B cell (primary cell): Measurements from ENCODE around the gene LRRC49. TPM values are rescaled to one million over a fixed set of nuclear protein-coding genes. Genes with fewer than 3 reads are reported as not detected.
"Not testable (repeated sequence)": the region's sequence is repeated elsewhere in the genome, so short reads cannot be mapped to it uniquely, and the experiment has no call there.

Experiments
- ATAC-seq: fragments of 200-7000 bp; cut with Tn5 transposase; one replicate; pipeline ENCODE4 v1.10.0; 2021; ENCODE audit warnings: low read depth, mild to moderate bottlenecking, moderate number of reproducible peaks, moderate library complexity
- CTCF ChIA-PET: fragments of 350-600 bp; sonication (Branson Sonifier 250); formaldehyde crosslinking; loops from one replicate; lab custom pipeline; 2021; ENCODE audit warnings: antibody characterized with exemption, inconsistent platforms; lab: Charles Lee
- POLR2A ChIA-PET: fragments of 350-600 bp; sonication (Branson Sonifier 250); formaldehyde crosslinking; loops from one replicate; lab custom pipeline; 2021; ENCODE audit warnings: antibody characterized with exemption; lab: Charles Lee
- DNase-seq: peaks from one replicate; pipeline ENCODE4 v3.0.0; 2013
- H2AFZ ChIP-seq: 2 replicates; pipeline ENCODE4 v1.6.1; 2012; ENCODE audit warnings: mild to moderate bottlenecking, low read depth, low read length; ENCODE audit not compliant: insufficient read depth, poor library complexity, severe bottlenecking
- H3K27ac ChIP-seq, 2 donors: 1 replicate in 1 of 2; 2 replicates in 1 of 2; pipeline ENCODE4 v1.5.1; 2012 to 2013; ENCODE audit warnings: low read length in 2 of 2, mild to moderate bottlenecking in 2 of 2, moderate library complexity in 1 of 2
- H3K27me3 ChIP-seq, 4 experiments: fragments of 200-600 bp in 1 of 4; sonication (generic) in 1 of 4; replicated peaks in 1 of 4; 1 replicate in 2 of 4; 2 replicates in 2 of 4; pipeline versions ENCODE4 v1.6.1 to v1.7.0; 2013 to 2016; ENCODE audit warnings: low read length in 3 of 4, mild to moderate bottlenecking in 2 of 4, mixed read lengths in 1 of 4, moderate library complexity in 1 of 4; ENCODE audit not compliant: insufficient read depth in 4 of 4, control insufficient read depth in 3 of 4; ENCODE audit errors: control extremely low read depth in 1 of 4
- H3K36me3 ChIP-seq, 2 experiments: replicated peaks in 1 of 2; 1 replicate in 1 of 2; 2 replicates in 1 of 2; pipeline versions ENCODE4 v1.6.1 to v1.7.1; 2013; ENCODE audit warnings: low read length in 1 of 2; ENCODE audit not compliant: insufficient read depth in 2 of 2, control insufficient read depth in 1 of 2; ENCODE audit errors: control extremely low read depth in 1 of 2, extremely low read depth in 1 of 2
- H3K4me1 ChIP-seq, 2 donors: fragments of 200-600 bp in 1 of 2; sonication (generic) in 1 of 2; 1 replicate in 1 of 2; 2 replicates in 1 of 2; pipeline versions ENCODE4 v1.5.1 to v1.6.1; 2013 to 2017; ENCODE audit warnings: low read length in 2 of 2; ENCODE audit not compliant: control insufficient read depth in 2 of 2, insufficient read depth in 2 of 2
- H3K4me2 ChIP-seq: replicated peaks from 2 replicates; pipeline ENCODE3; 2012; ENCODE audit warnings: mild to moderate bottlenecking, low read depth, low read length; ENCODE audit not compliant: poor library complexity, severe bottlenecking
- H3K4me3 ChIP-seq, 5 experiments: fragments of 200-600 bp in 1 of 5; sonication (generic) in 1 of 5; 1 replicate in 3 of 5; 2 replicates in 2 of 5; pipeline versions ENCODE4 v1.5.1 to v1.7.0; 2011 to 2016; ENCODE audit warnings: low read length in 4 of 5, mild to moderate bottlenecking in 4 of 5, low read depth in 2 of 5, control low read depth in 1 of 5, moderate library complexity in 1 of 5; ENCODE audit not compliant: insufficient read depth in 1 of 5; ENCODE audit errors: control extremely low read depth in 1 of 5, extremely low read depth in 1 of 5
- H3K79me2 ChIP-seq: fragments of 200-600 bp; sonication (generic); one replicate; pipeline ENCODE4 v1.6.0; 2016; ENCODE audit warnings: low read length; ENCODE audit not compliant: control insufficient read depth, insufficient read depth
- H3K9ac ChIP-seq: fragments of 200-600 bp; sonication (generic); 2 replicates; pipeline ENCODE4 v1.6.1; 2017; ENCODE audit warnings: mild to moderate bottlenecking, low read length, moderate library complexity
- H3K9me3 ChIP-seq, 3 donors: one replicate each; pipeline versions ENCODE4 v1.6.1 to v1.7.1; 2013; ENCODE audit warnings: low read length in 2 of 3; ENCODE audit not compliant: control insufficient read depth in 2 of 3, insufficient read depth in 1 of 3; ENCODE audit errors: control extremely low read depth in 1 of 3
- H4K20me1 ChIP-seq: 2 replicates; pipeline ENCODE4 v1.6.0; 2012; ENCODE audit warnings: mild to moderate bottlenecking, low read length; ENCODE audit not compliant: insufficient read depth, control insufficient read depth, poor library complexity, severe bottlenecking
- H3K27ac Mint-ChIP-seq: one replicate; pipeline ENCODE4 v1.8.0; 2021; ENCODE audit warnings: mixed read lengths
- H3K27me3 Mint-ChIP-seq: one replicate; pipeline ENCODE4 v1.8.0; 2021; ENCODE audit warnings: mixed read lengths
- H3K4me1 Mint-ChIP-seq: one replicate; pipeline ENCODE4 v1.8.0; 2021; ENCODE audit warnings: mixed read lengths
- H3K4me3 Mint-ChIP-seq: one replicate; pipeline ENCODE4 v1.8.0; 2021; ENCODE audit warnings: mixed read lengths
- H3K9me3 Mint-ChIP-seq: one replicate; pipeline ENCODE4 v1.8.0; 2022; ENCODE audit warnings: mixed read lengths; ENCODE audit not compliant: insufficient read depth
- CTCF ChIP-seq: fragments of 200-600 bp; IDR thresholded peaks from one replicate; pipeline ENCODE4 v1.8.0; 2022; ENCODE audit warnings: antibody characterized with exemption, mild to moderate bottlenecking
- EZH2 ChIP-seq: IDR thresholded peaks from 2 replicates; pipeline ENCODE4 v1.6.1; 2012; ENCODE audit warnings: borderline replicate concordance, low read depth, mild to moderate bottlenecking, moderate library complexity, low read length; ENCODE audit not compliant: insufficient read depth, poor library complexity, severe bottlenecking
- WGBS: methylation state at CpG from one replicate; pipeline ENCODE4 v1.1.5; 2013; ENCODE audit warnings: missing lambda C conversion rate; ENCODE audit not compliant: insufficient coverage; 5-methylcytosine and 5-hydroxymethylcytosine counted together
- intact Hi-C: fragments of 100-400 bp; cut with micrococcal nuclease; formaldehyde crosslinking; loops from one replicate; pipeline ENCODE4 v1.10.0; 2022
- polyA plus RNA-seq: library from polyadenylated mRNA; depleted of rRNA; stranded (reverse); fragments of >200 nt; gene quantifications from 2 replicates; pipeline ENCODE4 v1.2.3, GENCODE V29; 2012
- total RNA-seq, 2 donors: library from RNA; stranded (reverse); fragments of 120-200 nt in 1 of 2; gene quantifications; 1 replicate in 1 of 2; 2 replicates in 1 of 2; pipeline versions ENCODE4 v1.2.3 to v1.2.4, GENCODE V29; 2013 to 2022

The LRRC49 gene
- total and polyA plus RNA-seq, 2 donors (not counting 1 experiment from before 2014, with no cell fraction given) = 0.22 to 1.4 TPM

- no peak for DNase-seq
- H3K9me3 Mint-ChIP-seq = no peaks in the 10 kb centered on the region
- no peak overlapping the region for H3K9ac ChIP-seq
- H3K4me3 ChIP-seq = no peak overlapping the region
- ATAC-seq = no peak
- no peaks in the 10 kb centered on the region for H4K20me1 ChIP-seq
- H3K27ac Mint-ChIP-seq = no peak overlapping the region
- H3K4me3 Mint-ChIP-seq = no peak overlapping the region
- no peak overlapping the region for H2AFZ ChIP-seq
- no peak for TF ChIP-seq CTCF
- TF ChIP-seq EZH2 = no peak
- H3K4me1 ChIP-seq = no peaks in the 10 kb centered on the region
- ChIA-PET POLR2A (no interaction called here), CTCF (no interaction called here)
- no peak overlapping the region for H3K4me2 ChIP-seq
- H3K27ac ChIP-seq = no peak overlapping the region
- 97% methylated on average over 6 of the region's 8 CpGs for WGBS
- no peaks in the 10 kb centered on the region for H3K4me1 Mint-ChIP-seq
- H3K79me2 ChIP-seq = no peaks in the 10 kb centered on the region
- intact Hi-C loops = no loop called here
- peaks cover 0 to 3% (median 0%) of the 10 kb centered on the region in 3 donors for H3K9me3 ChIP-seq
- peaks cover 7% of the 10 kb centered on the region for H3K27me3 Mint-ChIP-seq
- no peaks in the 10 kb centered on the region for H3K36me3 ChIP-seq
- H3K27me3 ChIP-seq = peaks cover 0 to 5% (median 0%) of the 10 kb centered on the region in 4 experiments
These were observed 122.7 kb downstream of the LRRC49 start for GRCh38 chr15:71015342-71015741.

GRCh38 chr15:71031232-71031631, 138.6 kb downstream of the LRRC49 start:
- H3K4me1 Mint-ChIP-seq, H3K27ac Mint-ChIP-seq, CTCF ChIA-PET, H3K9ac ChIP-seq, H3K4me1 ChIP-seq, H2AFZ ChIP-seq, ATAC-seq, H3K9me3 Mint-ChIP-seq, POLR2A ChIA-PET, H3K4me3 ChIP-seq, H3K27ac ChIP-seq, H3K9me3 ChIP-seq, DNase-seq, H3K27me3 Mint-ChIP-seq, H3K27me3 ChIP-seq, intact Hi-C loops, H3K36me3 ChIP-seq, H3K4me2 ChIP-seq, H4K20me1 ChIP-seq, H3K79me2 ChIP-seq, H3K4me3 Mint-ChIP-seq: not testable (repeated sequence)
- 70% methylated on average over 4 of the region's 4 CpGs for WGBS

GRCh38 chr15:71035478-71035877, 142.9 kb downstream of the LRRC49 start:
- DNase-seq, H3K4me3 ChIP-seq, H4K20me1 ChIP-seq, H3K79me2 ChIP-seq, H3K27ac Mint-ChIP-seq, H3K36me3 ChIP-seq, H3K4me1 Mint-ChIP-seq, H2AFZ ChIP-seq, H3K4me2 ChIP-seq, CTCF ChIA-PET, H3K27me3 ChIP-seq, ATAC-seq, H3K4me3 Mint-ChIP-seq, intact Hi-C loops, H3K4me1 ChIP-seq, H3K9me3 ChIP-seq, H3K9ac ChIP-seq, POLR2A ChIA-PET, H3K27ac ChIP-seq, H3K9me3 Mint-ChIP-seq: not testable (repeated sequence)
- H3K27me3 Mint-ChIP-seq = peaks cover 15% of the 10 kb centered on the region
- no CpG with 5 or more reads among the region's 1 CpG for WGBS
